Left lung (tissue), 10 donors: Measurements from ENCODE around the gene VPS52. TPM values are rescaled to one million over a fixed set of nuclear protein-coding genes. Genes with fewer than 3 reads are reported as not detected.
"Not testable (repeated sequence)": the region's sequence is repeated elsewhere in the genome, so short reads cannot be mapped to it uniquely, and the experiment has no call there.

Experiments
- ATAC-seq: fragments of 200-7000 bp; cut with Tn5 transposase; one replicate; pipeline ENCODE4 v1.9.1; 2020; ENCODE audit warnings: moderate library complexity
- DNase-seq, 4 donors: peaks; one replicate each; pipeline ENCODE4 v3.0.0-alpha.2; 2013 to 2020
- H3K27ac ChIP-seq, 2 donors: fragments of 200-600 bp; sonication (generic) in 1 of 2; one replicate each; pipeline versions ENCODE4 v1.5.0 to v1.8.0; 2020 to 2021
- H3K27me3 ChIP-seq, 2 donors: fragments of 200-600 bp; sonication (generic) in 1 of 2; one replicate each; pipeline versions ENCODE4 v1.5.0 to v1.8.0; 2020 to 2021
- H3K36me3 ChIP-seq, 2 donors: fragments of 200-600 bp; sonication (generic) in 1 of 2; one replicate each; pipeline versions ENCODE4 v1.5.0 to v1.8.0; 2020 to 2021
- H3K4me1 ChIP-seq, 2 donors: fragments of 200-600 bp; one replicate each; pipeline ENCODE4 v1.8.0; 2021
- H3K4me3 ChIP-seq, 2 donors: fragments of 200-600 bp; sonication (generic) in 1 of 2; one replicate each; pipeline versions ENCODE4 v1.5.0 to v1.8.0; 2020 to 2021; ENCODE audit warnings: mild to moderate bottlenecking in 1 of 2
- H3K9me3 ChIP-seq, 2 donors: fragments of 200-600 bp; sonication (generic) in 1 of 2; one replicate each; pipeline versions ENCODE4 v1.5.0 to v1.8.0; 2020 to 2021
- intact Hi-C, 2 donors: fragments of 100-400 bp; cut with DNase I; formaldehyde crosslinking; loops; one replicate each; pipeline versions ENCODE4 v1.11.2 to v1.14.2; 2022
- polyA plus RNA-seq, 6 donors: library from polyadenylated mRNA; unstranded; fragments of 120-200 nt; gene quantifications; one replicate each; pipeline ENCODE4 v1.2.1, GENCODE V29; 2013; ENCODE audit not compliant: insufficient read length in 6 of 6
- total RNA-seq, 2 donors: library from RNA; stranded (reverse); fragmentation: NEBNext Ultra II Directional; extraction: Animal tissue kit (Norgen Biotek cat#: 25700); gene quantifications; one replicate each; pipeline ENCODE4 v1.2.1, GENCODE V29; 2021
- TF ChIP-seq, protein P1 (sequence below), 2 donors: fragments of 200-600 bp; sonication (generic) in 1 of 2; IDR thresholded peaks; one replicate each; pipeline versions ENCODE4 v1.5.0 to v1.8.0; 2021; ENCODE audit warnings: antibody characterized with exemption in 2 of 2
- donor health status: DM: no; HTN: yes; CAD: no.
- donor health status: DM: no; HTN: no; CAD: no.

Gene VPS52
- total and polyA plus RNA-seq, 8 donors, result 46.2 to 92.5 (median 84.7) TPM

DNA sequence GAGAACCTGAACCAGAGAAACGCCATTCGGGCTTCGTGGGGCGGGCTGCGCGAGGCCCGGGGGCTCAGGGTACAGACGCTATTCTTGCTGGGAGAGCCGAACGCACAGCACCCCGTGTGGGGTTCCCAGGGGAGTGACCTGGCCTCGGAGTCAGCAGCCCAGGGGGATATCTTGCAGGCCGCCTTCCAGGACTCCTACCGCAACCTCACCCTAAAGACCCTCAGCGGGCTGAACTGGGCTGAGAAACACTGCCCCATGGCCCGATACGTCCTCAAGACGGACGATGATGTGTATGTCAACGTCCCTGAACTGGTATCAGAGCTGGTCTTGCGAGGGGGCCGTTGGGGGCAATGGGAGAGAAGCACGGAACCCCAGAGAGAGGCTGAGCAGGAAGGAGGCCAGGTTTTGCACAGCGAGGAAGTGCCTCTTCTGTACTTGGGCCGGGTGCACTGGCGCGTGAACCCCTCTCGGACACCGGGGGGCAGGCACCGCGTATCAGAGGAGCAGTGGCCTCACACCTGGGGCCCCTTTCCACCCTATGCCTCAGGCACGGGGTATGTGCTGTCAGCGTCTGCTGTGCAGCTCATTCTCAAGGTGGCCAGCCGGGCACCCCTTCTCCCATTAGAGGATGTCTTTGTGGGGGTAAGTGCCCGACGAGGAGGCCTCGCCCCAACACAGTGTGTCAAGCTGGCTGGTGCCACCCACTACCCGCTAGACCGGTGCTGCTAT is 6.2 kb upstream of the VPS52 start:
- Histone ChIP-seq H3K27me3 (no peaks in the 10 kb centered on the region), H3K36me3 (peaks cover 0 to 86% of the 10 kb centered on the region in 2 donors), H3K4me1 (peaks cover 32 to 71% of the 10 kb centered on the region in 2 donors), H3K27ac (peak overlapping the region; percentile 91 to 98), H3K4me3 (peak overlapping the region; percentile 72 to 76), H3K9me3 (no peaks in the 10 kb centered on the region)
- intact Hi-C loops, result no loop called here
- ATAC-seq (no peak), DNase-seq (no peak)
- TF ChIP-seq, protein P1, sequence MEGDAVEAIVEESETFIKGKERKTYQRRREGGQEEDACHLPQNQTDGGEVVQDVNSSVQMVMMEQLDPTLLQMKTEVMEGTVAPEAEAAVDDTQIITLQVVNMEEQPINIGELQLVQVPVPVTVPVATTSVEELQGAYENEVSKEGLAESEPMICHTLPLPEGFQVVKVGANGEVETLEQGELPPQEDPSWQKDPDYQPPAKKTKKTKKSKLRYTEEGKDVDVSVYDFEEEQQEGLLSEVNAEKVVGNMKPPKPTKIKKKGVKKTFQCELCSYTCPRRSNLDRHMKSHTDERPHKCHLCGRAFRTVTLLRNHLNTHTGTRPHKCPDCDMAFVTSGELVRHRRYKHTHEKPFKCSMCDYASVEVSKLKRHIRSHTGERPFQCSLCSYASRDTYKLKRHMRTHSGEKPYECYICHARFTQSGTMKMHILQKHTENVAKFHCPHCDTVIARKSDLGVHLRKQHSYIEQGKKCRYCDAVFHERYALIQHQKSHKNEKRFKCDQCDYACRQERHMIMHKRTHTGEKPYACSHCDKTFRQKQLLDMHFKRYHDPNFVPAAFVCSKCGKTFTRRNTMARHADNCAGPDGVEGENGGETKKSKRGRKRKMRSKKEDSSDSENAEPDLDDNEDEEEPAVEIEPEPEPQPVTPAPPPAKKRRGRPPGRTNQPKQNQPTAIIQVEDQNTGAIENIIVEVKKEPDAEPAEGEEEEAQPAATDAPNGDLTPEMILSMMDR (IDR thresholded peaks at IDR 0.05), result no peak

DNA sequence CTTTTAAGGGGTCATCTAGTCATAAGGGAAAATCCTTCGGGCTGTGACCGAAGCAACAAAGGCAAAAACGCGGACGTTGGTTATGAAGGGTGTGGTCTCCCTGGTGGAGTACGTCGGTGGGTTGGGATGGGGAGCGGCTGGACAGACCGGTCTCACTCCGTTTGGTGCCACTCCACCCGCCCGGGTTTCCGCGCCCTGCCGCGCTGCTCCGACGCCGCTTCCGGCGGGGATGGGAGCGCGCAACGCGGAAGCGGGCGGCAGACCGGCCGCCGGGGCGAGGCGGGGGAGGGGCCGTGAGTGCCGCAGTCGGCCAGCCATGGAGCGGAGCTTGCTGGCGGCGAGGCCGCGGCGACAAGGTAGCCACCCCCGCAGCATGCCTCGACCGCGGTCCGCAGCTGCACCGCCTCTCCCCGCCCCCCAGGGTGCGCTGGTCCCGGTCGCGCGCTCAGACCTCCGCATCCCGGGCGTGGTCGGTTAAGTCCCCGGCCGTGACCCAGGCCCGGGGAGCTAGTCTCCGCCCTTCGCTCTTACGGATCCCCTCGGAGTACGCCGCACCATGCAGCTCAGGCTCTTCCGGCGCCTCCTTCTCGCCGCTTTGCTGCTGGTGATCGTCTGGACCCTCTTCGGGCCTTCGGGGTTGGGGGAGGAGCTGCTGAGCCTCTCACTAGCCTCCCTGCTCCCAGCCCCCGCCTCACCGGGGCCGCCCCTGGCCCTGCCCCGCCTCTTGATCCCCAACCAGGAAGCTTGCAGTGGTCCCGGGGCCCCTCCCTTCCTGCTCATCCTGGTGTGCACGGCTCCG is 5.4 kb upstream of the VPS52 start, which contains the start of gene B3GALT4:
B3GALT4 (plus strand) TSS at position 260 of the 799 bp plus-strand sequence; CDS start at position 557, 297 bp downstream.
- Histone ChIP-seq H3K4me3 (peak within 1 kb of the TSS; percentile 72 to 76), H3K4me1 (peaks cover 33 to 75% of the 10 kb centered on the region in 2 donors), H3K36me3 (peaks cover 0 to 78% of the 10 kb centered on the region in 2 donors), H3K27me3 (no peaks in the 10 kb centered on the region), H3K9me3 (no peaks in the 10 kb centered on the region), H3K27ac (peak within 1 kb of the TSS; percentile 91 to 98)
- TF ChIP-seq, protein P1 (IDR thresholded peaks at IDR 0.05), result peak; percentile 34 to 60
- ATAC-seq (peak; percentile 83), DNase-seq (peak; percentile 44 to 95 (median 76))
- intact Hi-C loops, result no loop called here

DNA sequence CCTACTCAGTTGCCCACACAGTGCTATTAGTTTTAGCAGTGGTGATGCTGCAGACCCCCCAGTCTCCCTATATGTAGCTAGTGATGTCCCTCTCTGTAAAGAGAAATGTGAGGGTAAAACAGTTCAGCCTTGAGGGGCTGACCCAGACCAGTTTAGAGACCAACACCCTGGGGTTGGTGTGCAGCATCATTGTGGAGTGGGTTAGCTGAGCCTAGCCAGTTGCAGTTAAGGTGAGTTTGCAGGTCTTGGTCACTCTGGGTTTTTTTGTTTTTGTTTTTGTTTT is 4.8 kb upstream of the VPS52 start:
- TF ChIP-seq, protein P1 (IDR thresholded peaks at IDR 0.05), result no peak

DNA sequence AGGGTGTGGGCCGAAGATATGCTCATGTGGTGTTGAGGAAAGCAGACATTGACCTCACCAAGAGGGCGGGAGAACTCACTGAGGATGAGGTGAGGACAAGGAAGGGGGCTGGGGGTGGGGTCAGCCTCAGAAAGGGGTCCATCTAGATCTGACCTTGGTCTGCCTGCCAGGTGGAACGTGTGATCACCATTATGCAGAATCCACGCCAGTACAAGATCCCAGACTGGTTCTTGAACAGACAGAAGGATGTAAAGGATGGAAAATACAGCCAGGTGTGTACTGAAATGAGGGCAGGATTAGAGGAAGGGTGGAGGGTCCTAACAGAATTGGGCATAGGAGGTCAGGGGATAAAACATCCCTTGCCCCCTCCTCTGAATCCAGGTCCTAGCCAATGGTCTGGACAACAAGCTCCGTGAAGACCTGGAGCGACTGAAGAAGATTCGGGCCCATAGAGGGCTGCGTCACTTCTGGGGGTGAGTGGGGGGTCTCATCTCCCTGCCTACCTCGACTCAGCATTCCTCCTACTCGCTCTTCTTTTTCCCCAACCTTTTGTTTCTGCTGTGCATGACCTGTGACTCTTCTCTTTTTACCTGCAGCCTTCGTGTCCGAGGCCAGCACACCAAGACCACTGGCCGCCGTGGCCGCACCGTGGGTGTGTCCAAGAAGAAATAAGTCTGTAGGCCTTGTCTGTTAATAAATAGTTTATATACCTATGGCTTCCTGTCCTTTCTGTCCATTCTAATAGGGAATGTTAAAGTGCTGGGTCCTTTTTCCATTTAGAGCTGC is 4.3 kb upstream of the VPS52 start:
- DNase-seq, ATAC-seq, H3K27me3 ChIP-seq, H3K9me3 ChIP-seq, intact Hi-C loops: not testable (repeated sequence)
- Histone ChIP-seq H3K4me3 (peak overlapping the region in 1 of 2 donors; percentile 87), H3K4me1 (peaks cover 34 to 78% of the 10 kb centered on the region in 2 donors), H3K27ac (peak overlapping the region; percentile 91 to 98), H3K36me3 (peaks cover 0 to 69% of the 10 kb centered on the region in 2 donors)

More for the DNA sequence above, 4.8 kb upstream of the VPS52 start:
- intact Hi-C loops, result no loop called here
- peaks cover 0 to 73% of the 10 kb centered on the region in 2 donors for H3K36me3 ChIP-seq
- H3K27ac ChIP-seq, result peak overlapping the region; percentile 91 to 98
- no peaks in the 10 kb centered on the region for H3K9me3 ChIP-seq
- peaks cover 33 to 75% of the 10 kb centered on the region in 2 donors for H3K4me1 ChIP-seq
- peak overlapping the region; percentile 72 to 76 for H3K4me3 ChIP-seq
- DNase-seq, result no peak
- no peaks in the 10 kb centered on the region for H3K27me3 ChIP-seq
- ATAC-seq, result no peak
